GM21717 (cell line): ENCODE results near the gene RBM33.

Source experiments
- ATAC-seq: cut with Tn5 transposase; IDR thresholded peaks from one replicate; pipeline ENCODE4 v1.9.1; 2021; ENCODE audit warnings: mild to moderate bottlenecking, moderate library complexity; ENCODE audit not compliant: unreplicated experiment

The RBM33 gene

GRCh38 chr7:155717010-155717744 is 72.7 kb downstream of the RBM33 start:
- ATAC-seq: no peak

- ATAC-seq: no peak
These were observed 76.6 kb downstream of the RBM33 start for GRCh38 chr7:155721056-155721455.

- ATAC-seq: peak; percentile 42
These were observed 77.7 kb downstream of the RBM33 start for GRCh38 chr7:155722118-155722517.

GRCh38 chr7:155722936-155723335 is 78.5 kb downstream of the RBM33 start:
- ATAC-seq: no peak

GRCh38 chr7:155724327-155725005 is 80.0 kb downstream of the RBM33 start:
- ATAC-seq: peak; percentile 67

- ATAC-seq: no peak
These were observed 80.5 kb downstream of the RBM33 start for GRCh38 chr7:155725006-155725355.

- no peak for ATAC-seq
These were observed 83.2 kb downstream of the RBM33 start for GRCh38 chr7:155727616-155728015.

GRCh38 chr7:155728116-155728515 is 83.7 kb downstream of the RBM33 start:
- ATAC-seq: no peak

GRCh38 chr7:155729847-155730246 is 85.4 kb downstream of the RBM33 start:
- ATAC-seq: no peak

GRCh38 chr7:155731380-155731779 is 86.9 kb downstream of the RBM33 start:
- no peak for ATAC-seq

- ATAC-seq: no peak
These were observed 87.4 kb downstream of the RBM33 start for GRCh38 chr7:155731871-155732270.

GRCh38 chr7:155732286-155732685 is 87.8 kb downstream of the RBM33 start:
- peak; percentile 58 for ATAC-seq

- ATAC-seq: no peak
These were observed 89.4 kb downstream of the RBM33 start for GRCh38 chr7:155733582-155734444.

GRCh38 chr7:155734445-155734809 is 90.0 kb downstream of the RBM33 start:
- no peak for ATAC-seq

- ATAC-seq: no peak
These were observed 91.1 kb downstream of the RBM33 start for GRCh38 chr7:155735442-155736115.

- ATAC-seq: no peak
These were observed 93.1 kb downstream of the RBM33 start for GRCh38 chr7:155737590-155737989.

- ATAC-seq: no peak
These were observed 93.6 kb downstream of the RBM33 start for GRCh38 chr7:155738104-155738503.

GRCh38 chr7:155738652-155739537 is 94.4 kb downstream of the RBM33 start:
- peak; percentile 32 for ATAC-seq

- no peak for ATAC-seq
These were observed 95.2 kb downstream of the RBM33 start for GRCh38 chr7:155739538-155740143.

- ATAC-seq: peak; percentile 26
These were observed 96.6 kb downstream of the RBM33 start for GRCh38 chr7:155741082-155741481.
